GM19025 (cell line): ENCODE data around the gene CXADR.

Source experiments
- ATAC-seq: cut with Tn5 transposase; IDR thresholded peaks from one replicate; pipeline ENCODE4 v1.9.1; 2021; ENCODE audit warnings: mild to moderate bottlenecking, low read depth, moderate library complexity; ENCODE audit not compliant: unreplicated experiment

The CXADR gene

GRCh38 chr21:17585875-17586450, 73.1 kb downstream of the CXADR start:
- no peak for ATAC-seq

- ATAC-seq = no peak
Observed at GRCh38 chr21:17590430-17590829, 77.6 kb downstream of the CXADR start.

GRCh38 chr21:17597680-17598079, 84.8 kb downstream of the CXADR start:
- ATAC-seq = no peak

GRCh38 chr21:17598437-17598836, 85.6 kb downstream of the CXADR start:
- peak; percentile 80 for ATAC-seq

- ATAC-seq = no peak
Observed at GRCh38 chr21:17602874-17603273, 90.0 kb downstream of the CXADR start.

GRCh38 chr21:17607684-17608083, 94.8 kb downstream of the CXADR start:
- ATAC-seq = no peak

GRCh38 chr21:17609681-17610080, 96.8 kb downstream of the CXADR start:
- ATAC-seq = no peak

- no peak for ATAC-seq
Observed at GRCh38 chr21:17610911-17611310, 98.1 kb downstream of the CXADR start.

GRCh38 chr21:17611414-17612022, 98.7 kb downstream of the CXADR start:
- peak; percentile 48 for ATAC-seq

GRCh38 chr21:17612023-17612564, 99.3 kb downstream of the CXADR start:
- ATAC-seq = no peak

GRCh38 chr21:17612565-17613241, 99.9 kb downstream of the CXADR start, which contains the start of gene BTG3:
BTG3 (minus strand) TSS chr21:17612901; CDS start chr21:17609144, 3,757 bp downstream.
- peak; percentile 82 for ATAC-seq

GRCh38 chr21:17613242-17613676, 100.4 kb downstream of the CXADR start:
- ATAC-seq = no peak

- no peak for ATAC-seq
Observed at GRCh38 chr21:17616831-17617230, 104.0 kb downstream of the CXADR start.

- no peak for ATAC-seq
Observed at GRCh38 chr21:17622018-17622417, 109.2 kb downstream of the CXADR start.

- ATAC-seq = no peak
Observed at GRCh38 chr21:17631195-17631594, 118.4 kb downstream of the CXADR start.

- no peak for ATAC-seq
Observed at GRCh38 chr21:17636711-17637110, 123.9 kb downstream of the CXADR start.

- ATAC-seq = no peak
Observed at GRCh38 chr21:17640821-17641220, 128.0 kb downstream of the CXADR start.
